ENCODE data around the gene GNAT3.

Gene GNAT3

DNA sequence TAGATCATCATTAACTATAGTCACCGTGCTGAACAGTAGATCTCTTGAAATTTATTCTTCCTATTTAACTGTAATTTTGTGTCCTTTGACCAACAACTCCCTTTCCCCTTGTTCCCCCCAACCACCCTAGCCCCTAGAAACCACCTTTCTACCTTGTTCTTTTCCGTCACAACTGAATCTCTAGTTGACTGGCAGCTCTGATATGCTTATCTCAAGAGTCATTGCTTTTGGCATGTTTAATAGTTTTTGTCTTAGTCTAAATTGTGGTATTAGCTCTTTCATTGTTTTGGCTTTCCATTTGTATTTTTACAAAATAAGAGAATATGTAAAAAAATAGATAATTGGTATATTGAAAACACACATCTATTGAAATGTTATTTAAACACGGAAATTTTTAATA lies 1.8 kb downstream of the GNAT3 start:
- Histone ChIP-seq H3K36me3 (ENCODE audit: control insufficient read depth in 2 of 2, insufficient read depth in 1 of 2, low read length in 2 of 2) (no peaks in the 10 kb centered on the region), H3K9me3 (ENCODE audit: control insufficient read depth, insufficient read depth, low read depth, low read length) (no peaks in the 10 kb centered on the region), H3K4me3 (ENCODE audit: low read depth, low read length) (no peak overlapping the region), H3K27ac (ENCODE audit: extremely low read depth, low read depth, low read length) (no peak overlapping the region), H3K4me1 (ENCODE audit: control insufficient read depth, insufficient read depth, low read length) (no peaks in the 10 kb centered on the region)
- ChIA-PET CTCF (no interaction called here), POLR2A (no interaction called here)
- no peak for TF ChIP-seq KLF1 (tag by site-specific recombination; IDR thresholded peaks at IDR 0.05)
- TF ChIP-seq ZNF211 (tag by site-specific recombination; IDR thresholded peaks at IDR 0.05; ENCODE audit: low read depth), result no peak
- no peak for TF ChIP-seq ZNF548 (tag by site-specific recombination; IDR thresholded peaks at IDR 0.05)
- TF ChIP-seq, protein P1, sequence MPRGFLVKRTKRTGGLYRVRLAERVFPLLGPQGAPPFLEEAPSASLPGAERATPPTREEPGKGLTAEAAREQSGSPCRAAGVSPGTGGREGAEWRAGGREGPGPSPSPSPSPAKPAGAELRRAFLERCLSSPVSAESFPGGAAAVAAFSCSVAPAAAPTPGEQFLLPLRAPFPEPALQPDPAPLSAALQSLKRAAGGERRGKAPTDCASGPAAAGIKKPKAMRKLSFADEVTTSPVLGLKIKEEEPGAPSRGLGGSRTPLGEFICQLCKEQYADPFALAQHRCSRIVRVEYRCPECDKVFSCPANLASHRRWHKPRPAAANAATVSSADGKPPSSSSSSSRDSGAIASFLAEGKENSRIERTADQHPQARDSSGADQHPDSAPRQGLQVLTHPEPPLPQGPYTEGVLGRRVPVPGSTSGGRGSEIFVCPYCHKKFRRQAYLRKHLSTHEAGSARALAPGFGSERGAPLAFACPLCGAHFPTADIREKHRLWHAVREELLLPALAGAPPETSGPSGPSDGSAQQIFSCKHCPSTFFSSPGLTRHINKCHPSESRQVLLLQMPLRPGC (tag by site-specific recombination; IDR thresholded peaks at IDR 0.05), result no peak

DNA sequence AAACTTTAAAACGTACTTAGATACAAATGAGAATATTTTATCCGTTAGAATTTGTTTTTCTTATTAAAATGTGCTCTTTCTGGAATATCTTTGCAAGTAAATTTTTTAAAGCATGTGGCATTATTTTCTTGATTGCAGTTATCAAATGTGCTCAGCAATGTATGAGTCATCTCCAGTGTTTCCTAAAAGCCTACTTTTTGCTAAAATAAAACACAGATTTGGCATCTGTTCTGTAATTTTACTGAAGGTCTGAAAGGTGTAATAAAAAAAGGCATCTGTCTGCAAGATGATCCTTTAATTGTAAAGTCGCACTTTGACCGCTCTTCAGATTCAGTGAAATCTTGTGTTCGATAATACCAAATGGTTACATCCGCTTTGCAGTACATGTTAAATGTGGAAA lies 3.4 kb downstream of the GNAT3 start:
- H3K36me3 ChIP-seq (ENCODE audit: control insufficient read depth in 2 of 2, insufficient read depth in 1 of 2, low read length in 2 of 2), result no peaks in the 10 kb centered on the region
- TF ChIP-seq, protein P2, sequence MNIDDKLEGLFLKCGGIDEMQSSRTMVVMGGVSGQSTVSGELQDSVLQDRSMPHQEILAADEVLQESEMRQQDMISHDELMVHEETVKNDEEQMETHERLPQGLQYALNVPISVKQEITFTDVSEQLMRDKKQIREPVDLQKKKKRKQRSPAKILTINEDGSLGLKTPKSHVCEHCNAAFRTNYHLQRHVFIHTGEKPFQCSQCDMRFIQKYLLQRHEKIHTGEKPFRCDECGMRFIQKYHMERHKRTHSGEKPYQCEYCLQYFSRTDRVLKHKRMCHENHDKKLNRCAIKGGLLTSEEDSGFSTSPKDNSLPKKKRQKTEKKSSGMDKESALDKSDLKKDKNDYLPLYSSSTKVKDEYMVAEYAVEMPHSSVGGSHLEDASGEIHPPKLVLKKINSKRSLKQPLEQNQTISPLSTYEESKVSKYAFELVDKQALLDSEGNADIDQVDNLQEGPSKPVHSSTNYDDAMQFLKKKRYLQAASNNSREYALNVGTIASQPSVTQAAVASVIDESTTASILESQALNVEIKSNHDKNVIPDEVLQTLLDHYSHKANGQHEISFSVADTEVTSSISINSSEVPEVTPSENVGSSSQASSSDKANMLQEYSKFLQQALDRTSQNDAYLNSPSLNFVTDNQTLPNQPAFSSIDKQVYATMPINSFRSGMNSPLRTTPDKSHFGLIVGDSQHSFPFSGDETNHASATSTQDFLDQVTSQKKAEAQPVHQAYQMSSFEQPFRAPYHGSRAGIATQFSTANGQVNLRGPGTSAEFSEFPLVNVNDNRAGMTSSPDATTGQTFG (tag by site-specific recombination; IDR thresholded peaks at IDR 0.05; ENCODE audit: borderline replicate concordance), result no peak
- no peak for TF ChIP-seq ZNF529 (tag by site-specific recombination; IDR thresholded peaks at IDR 0.05; ENCODE audit: insufficient replicate concordance)
- TF ChIP-seq ZNF626 (tag by site-specific recombination; IDR thresholded peaks at IDR 0.05), result no peak
- no peak for TF ChIP-seq KLF9 (tag by site-specific recombination; IDR thresholded peaks at IDR 0.05; ENCODE audit: low read depth)
- no peak for TF ChIP-seq ZNF221 (tag by site-specific recombination; IDR thresholded peaks at IDR 0.05; ENCODE audit: borderline replicate concordance)
- ChIA-PET POLR2A (no interaction called here), CTCF (no interaction called here)
- H3K9me3 ChIP-seq (ENCODE audit: control insufficient read depth, insufficient read depth, low read depth, low read length), result no peaks in the 10 kb centered on the region
- H3K27ac ChIP-seq (ENCODE audit: extremely low read depth, low read depth, low read length), result no peak overlapping the region
- H3K4me1 ChIP-seq (ENCODE audit: control insufficient read depth, insufficient read depth, low read length), result no peaks in the 10 kb centered on the region
- H3K4me3 ChIP-seq (ENCODE audit: low read depth, low read length), result no peak overlapping the region

DNA sequence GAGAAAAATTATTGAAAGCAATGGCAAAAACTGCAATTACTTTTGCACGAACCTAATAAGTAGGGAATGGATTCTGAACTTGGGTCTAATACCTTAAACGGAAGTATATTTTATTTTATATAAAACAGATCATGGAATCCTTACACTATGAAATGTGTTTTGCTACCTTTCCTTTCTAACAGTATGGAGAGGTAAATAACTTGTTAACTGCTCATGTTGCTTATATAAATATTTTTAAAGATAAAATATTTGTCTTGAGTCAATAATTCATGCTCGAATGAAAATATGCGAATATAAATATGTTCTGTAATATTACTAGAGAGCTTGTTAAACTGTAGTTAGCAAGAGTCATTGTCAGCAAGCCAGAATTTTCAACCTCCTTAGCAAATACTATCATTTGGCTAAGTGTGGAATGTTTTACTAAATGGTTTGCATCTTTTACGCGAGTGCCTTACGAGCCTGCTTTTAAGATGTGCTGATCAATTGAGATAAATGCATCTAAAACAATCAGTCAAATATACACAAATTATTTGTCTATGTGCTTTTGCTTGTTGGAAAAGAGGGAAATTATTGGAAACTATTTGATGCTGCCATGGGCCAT lies 5.9 kb downstream of the GNAT3 start:
- no peak overlapping the region for H3K4me3 ChIP-seq (ENCODE audit: low read depth, low read length)
- ChIA-PET POLR2A (no interaction called here), CTCF (no interaction called here)
- no peaks in the 10 kb centered on the region for H3K4me1 ChIP-seq (ENCODE audit: control insufficient read depth, insufficient read depth, low read length)
- H3K9me3 ChIP-seq (ENCODE audit: control insufficient read depth, insufficient read depth, low read depth, low read length), result no peaks in the 10 kb centered on the region
- TF ChIP-seq ZNF473 (tag by site-specific recombination; IDR thresholded peaks at IDR 0.05) (no peak), ZNF529 (tag by site-specific recombination; IDR thresholded peaks at IDR 0.05; ENCODE audit: insufficient replicate concordance) (no peak), ZNF629 (tag by site-specific recombination; IDR thresholded peaks at IDR 0.05) (no peak), ZNF214 (tag by site-specific recombination; IDR thresholded peaks at IDR 0.05; ENCODE audit: borderline replicate concordance) (no peak), KLF7 (tag by site-specific recombination; IDR thresholded peaks at IDR 0.05; ENCODE audit: borderline replicate concordance) (no peak), REPIN1 (tag by site-specific recombination; IDR thresholded peaks at IDR 0.05; ENCODE audit: low read depth) (no peak), ZNF561 (tag by site-specific recombination; IDR thresholded peaks at IDR 0.05; ENCODE audit: borderline replicate concordance) (no peak)
- no peaks in the 10 kb centered on the region for H3K36me3 ChIP-seq (ENCODE audit: control insufficient read depth in 2 of 2, insufficient read depth in 1 of 2, low read length in 2 of 2)
- no peak overlapping the region for H3K27ac ChIP-seq (ENCODE audit: extremely low read depth, low read depth, low read length)
